Mucosa of gallbladder (tissue), 1 donor: ENCODE measurements around the gene NEDD8. TPM values are rescaled to one million over a fixed set of nuclear protein-coding genes. Genes with fewer than 3 reads are reported as not detected.

Source experiments
- DNase-seq: peaks from one replicate; pipeline ENCODE4 v3.0.0-alpha.2; 2020; ENCODE audit warnings: low spot score
- total RNA-seq: library from RNA; stranded (reverse); gene quantifications from one replicate; pipeline ENCODE4 v1.2.1, GENCODE V29; 2021
- donor health status: DM: no; HTN: no; CAD: no.

NEDD8 gene
- total RNA-seq, 1 donor from 2014 or later = 121 TPM

- DNase-seq = no peak
These were observed 31.7 kb upstream of the NEDD8 start for GRCh38 chr14:24263848-24264247.

GRCh38 chr14:24262821-24263733 lies 30.9 kb upstream of the NEDD8 start, which contains the start of gene TGM1:
TSS of gene TGM1 (minus strand) at chr14:24263177. CDS start at chr14:24262352, 825 bp downstream.
- no peak for DNase-seq

GRCh38 chr14:24261969-24262327 lies 29.8 kb upstream of the NEDD8 start:
- DNase-seq = no peak

GRCh38 chr14:24261256-24261968 lies 29.2 kb upstream of the NEDD8 start:
- no peak for DNase-seq

GRCh38 chr14:24260780-24261157 lies 28.6 kb upstream of the NEDD8 start:
- no peak for DNase-seq

GRCh38 chr14:24260026-24260779 lies 28.0 kb upstream of the NEDD8 start:
- no peak for DNase-seq

- no peak for DNase-seq
These were observed 27.3 kb upstream of the NEDD8 start for GRCh38 chr14:24259282-24260025.

GRCh38 chr14:24258548-24259265 lies 26.5 kb upstream of the NEDD8 start:
- DNase-seq = no peak

- no peak for DNase-seq
These were observed 26.0 kb upstream of the NEDD8 start for GRCh38 chr14:24258119-24258518.

- no peak for DNase-seq
These were observed 24.8 kb upstream of the NEDD8 start for GRCh38 chr14:24256960-24257359.

- DNase-seq = no peak
These were observed 24.0 kb upstream of the NEDD8 start for GRCh38 chr14:24255931-24256711.

- no peak for DNase-seq
These were observed 23.3 kb upstream of the NEDD8 start for GRCh38 chr14:24255438-24255837.

- no peak for DNase-seq
These were observed 22.6 kb upstream of the NEDD8 start for GRCh38 chr14:24254630-24255392.

GRCh38 chr14:24253936-24254335 lies 21.8 kb upstream of the NEDD8 start:
- DNase-seq = no peak

- DNase-seq = no peak
These were observed 20.3 kb upstream of the NEDD8 start for GRCh38 chr14:24252289-24253124.

GRCh38 chr14:24251880-24252288 lies 19.7 kb upstream of the NEDD8 start:
- no peak for DNase-seq

GRCh38 chr14:24250354-24250753 lies 18.2 kb upstream of the NEDD8 start:
- DNase-seq = no peak
